Measurements from ENCODE around the gene NT5C.

NT5C gene

GRCh38 chr17:75130059-75130631, 1.4 kb downstream of the NT5C start:
- peak overlapping the region; percentile 5; the same call in 1 of the 2 replicates for H3K27ac ChIP-seq (ENCODE audit: extremely low read depth, low read depth, low read length)
- ChIA-PET CTCF (interaction anchor here (0.6 to 4.3 kb wide), 19 partner anchors 7 to 1540 kb away, joined by 3 to 86 read pairs (median 4); partner anchors contain the start of gene HID1), POLR2A (interaction anchor here (0.5 to 3.9 kb wide), 14 partner anchors 8 to 257 kb away, joined by 3 to 20 read pairs (median 4); partner anchors contain the start of genes ARMC7, JPT1 and NUP85)
- TF ChIP-seq ZNF2 (tag by site-specific recombination; IDR thresholded peaks at IDR 0.05) (peak; percentile 93), ZNF132 (tag by site-specific recombination; IDR thresholded peaks at IDR 0.05; ENCODE audit: borderline replicate concordance) (no peak)
- peaks cover 3% of the 10 kb centered on the region; the same call in 1 of the 2 replicates for H3K4me1 ChIP-seq (ENCODE audit: control insufficient read depth, insufficient read depth, low read length)
- H3K9me3 ChIP-seq (ENCODE audit: control insufficient read depth, insufficient read depth, low read depth, low read length): no peaks in the 10 kb centered on the region
- peaks cover 6 to 34% of the 10 kb centered on the region in 2 experiments for H3K36me3 ChIP-seq (ENCODE audit: control insufficient read depth in 2 of 2, insufficient read depth in 1 of 2, low read length in 2 of 2)
- H3K4me3 ChIP-seq (ENCODE audit: low read depth, low read length): peak overlapping the region; percentile 61; the same call in 1 of the 2 replicates

- no peaks in the 10 kb centered on the region for H3K9me3 ChIP-seq (ENCODE audit: control insufficient read depth, insufficient read depth, low read depth, low read length)
- peaks cover 3 to 34% of the 10 kb centered on the region in 2 experiments; a peak in 2 of 3 replicates for H3K36me3 ChIP-seq (ENCODE audit: control insufficient read depth in 2 of 2, insufficient read depth in 1 of 2, low read length in 2 of 2)
- no peak overlapping the region for H3K4me3 ChIP-seq (ENCODE audit: low read depth, low read length)
- POLR2A ChIA-PET: interaction anchor here (1.0 to 3.9 kb wide), 4 partner anchors 16 to 60 kb away, joined by 3 to 20 read pairs (median 8); partner anchors contain the start of genes ARMC7 and JPT1
- TF ChIP-seq ZBTB10 (tag by site-specific recombination; IDR thresholded peaks at IDR 0.05) (peak; percentile 49; the same call in 1 of the 2 replicates), ZBTB48 (tag by site-specific recombination; IDR thresholded peaks at IDR 0.05) (peak; percentile 28; the same call in 1 of the 2 replicates), GLIS1 (tag by site-specific recombination; IDR thresholded peaks at IDR 0.05) (no peak), ZNF350 (tag by site-specific recombination; IDR thresholded peaks at IDR 0.05) (no peak), ZNF311 (tag by site-specific recombination; IDR thresholded peaks at IDR 0.05; ENCODE audit: borderline replicate concordance) (no peak), HIC1 (tag by site-specific recombination; IDR thresholded peaks at IDR 0.05) (0 out of 2 replicates have a peak, but pooled peaks have one; percentile 25)
- CTCF ChIA-PET: interaction anchor here (0.6 to 4.3 kb wide), 5 partner anchors 14 to 172 kb away, joined by 3 to 86 read pairs (median 3); no protein-coding TSS in a partner anchor
- H3K27ac ChIP-seq (ENCODE audit: extremely low read depth, low read depth, low read length): no peak overlapping the region
- peaks cover 4% of the 10 kb centered on the region; the same call in 1 of the 2 replicates for H3K4me1 ChIP-seq (ENCODE audit: control insufficient read depth, insufficient read depth, low read length)
Observed at GRCh38 chr17:75129576-75129975, 2.0 kb downstream of the NT5C start.

GRCh38 chr17:75128694-75129505, 2.6 kb downstream of the NT5C start:
- Histone ChIP-seq H3K4me1 (ENCODE audit: control insufficient read depth, insufficient read depth, low read length) (peaks cover 7% of the 10 kb centered on the region; the same call in 1 of the 2 replicates), H3K9me3 (ENCODE audit: control insufficient read depth, insufficient read depth, low read depth, low read length) (no peaks in the 10 kb centered on the region), H3K4me3 (ENCODE audit: low read depth, low read length) (no peak overlapping the region), H3K36me3 (ENCODE audit: control insufficient read depth in 2 of 2, insufficient read depth in 1 of 2, low read length in 2 of 2) (peaks cover 0 to 39% of the 10 kb centered on the region in 2 experiments; a peak in 2 of 3 replicates), H3K27ac (ENCODE audit: extremely low read depth, low read depth, low read length) (no peak overlapping the region; the same call in 1 of the 2 replicates)
- POLR2A ChIA-PET: interaction anchor here (1.1 to 3.9 kb wide), 2 partner anchors 15 to 26 kb away, joined by 3 to 20 read pairs; partner anchors contain the start of gene JPT1
- CTCF ChIA-PET: interaction anchor here (0.5 to 6.0 kb wide), 8 partner anchors 13 to 171 kb away, joined by 3 to 86 read pairs (median 4); no protein-coding TSS in a partner anchor
- TF ChIP-seq ZNF175 (tag by site-specific recombination; IDR thresholded peaks at IDR 0.05) (no peak), ZNF600 (tag by site-specific recombination; IDR thresholded peaks at IDR 0.05) (0 out of 2 replicates have a peak, but pooled peaks have one; percentile 55), ZNF621 (tag by site-specific recombination; IDR thresholded peaks at IDR 0.05) (no peak), KLF17 (tag by site-specific recombination; IDR thresholded peaks at IDR 0.05) (no peak)

All from HEK293 (cell line).